Right lobe of liver (tissue), 4 donors: ENCODE data around the gene MIAT.

Source experiments
- CTCF ChIP-seq, 4 donors: fragments of 200-600 bp in 3 of 4; fragments of 450-650 bp in 1 of 4; IDR thresholded peaks; one replicate each; pipeline versions ENCODE4 v1.5.1 to v1.8.0; 2016 to 2022; ENCODE audit warnings: antibody characterized with exemption in 4 of 4, mild to moderate bottlenecking in 2 of 4
- POLR2A ChIP-seq: fragments of 450-650 bp; IDR thresholded peaks from one replicate; pipeline ENCODE4 v1.6.1; 2017; ENCODE audit warnings: antibody characterized with exemption, mild to moderate bottlenecking
- donor health status: DM: no; HTN: no; CAD: no.
- donor health status: DM: no; HTN: no; CAD: no.
- donor health status: DM: no; HTN: yes; CAD: no.

- TF ChIP-seq CTCF (IDR thresholded peaks at IDR 0.05) (no peak), POLR2A (no peak)
These were observed 3.0 kb downstream of the MIAT start for GRCh38 chr22:26660356-26660755.
